NCI-H128 (cell line): ENCODE data around the gene RNF121.
A peak's percentile ranks its signal among the peaks of the same experiment; 100 is the strongest.
"Not testable (repeated sequence)": the region's sequence is repeated elsewhere in the genome, so short reads cannot be mapped to it uniquely, and the experiment has no call there.

Experiments used
- DNase-seq: peaks from one replicate; lab custom pipeline; 2025; ENCODE audit not compliant: unreplicated experiment; lab: John Stamatoyannopoulos, UW

RNF121 gene

GRCh38 chr11:71928737-71929443 is at the start of gene RNF121:
Gene RNF121, plus strand, starts transcription at chr11:71929046. Its CDS starts 16 bp downstream, at chr11:71929062.
- DNase-seq: peak; percentile 90

- not testable (repeated sequence) for DNase-seq
Observed at GRCh38 chr11:71885806-71886205, 43.0 kb upstream of the RNF121 start.

- DNase-seq: not testable (repeated sequence)
Observed at GRCh38 chr11:71888335-71889010, 40.4 kb upstream of the RNF121 start.

- DNase-seq: not testable (repeated sequence)
Observed at GRCh38 chr11:71889181-71889872, 39.5 kb upstream of the RNF121 start.

- no peak for DNase-seq
Observed at GRCh38 chr11:71895961-71896360, 32.9 kb upstream of the RNF121 start.

GRCh38 chr11:71901137-71901536 is 27.7 kb upstream of the RNF121 start:
- DNase-seq: not testable (repeated sequence)

- DNase-seq: no peak
Observed at GRCh38 chr11:71908218-71908617, 20.6 kb upstream of the RNF121 start.

- not testable (repeated sequence) for DNase-seq
Observed at GRCh38 chr11:71910775-71911174, 18.1 kb upstream of the RNF121 start.

- not testable (repeated sequence) for DNase-seq
Observed at GRCh38 chr11:71911321-71911985, 17.4 kb upstream of the RNF121 start.

- DNase-seq: not testable (repeated sequence)
Observed at GRCh38 chr11:71911986-71912340, 16.9 kb upstream of the RNF121 start.

- no peak for DNase-seq
Observed at GRCh38 chr11:71913756-71914526, 14.9 kb upstream of the RNF121 start.

- DNase-seq: no peak
Observed at GRCh38 chr11:71914617-71915189, 14.1 kb upstream of the RNF121 start.

- no peak for DNase-seq
Observed at GRCh38 chr11:71917646-71918140, 11.2 kb upstream of the RNF121 start.

- peak; percentile 83 for DNase-seq
Observed at GRCh38 chr11:71927820-71928736, 768 bp upstream of the RNF121 start, which contains the start of gene XNDC1N. Gene XNDC1N, minus strand, starts transcription at chr11:71928594. Its CDS starts 5,241 bp downstream, at chr11:71923353.

- DNase-seq: no peak
Observed at GRCh38 chr11:71929491-71929890, 645 bp downstream of the RNF121 start.

GRCh38 chr11:71930556-71931244 is 1.9 kb downstream of the RNF121 start:
- DNase-seq: no peak

GRCh38 chr11:71931245-71931602 is 2.4 kb downstream of the RNF121 start:
- DNase-seq: no peak

GRCh38 chr11:71933141-71933933 is 4.5 kb downstream of the RNF121 start:
- no peak for DNase-seq
